GM12878 (cell line): ENCODE results near the gene ADCY10. TPM values are rescaled to one million over a fixed set of nuclear protein-coding genes. Genes with fewer than 3 reads are reported as not detected.

ENCODE experiments used
- ATAC-seq: fragments of 200-7000 bp; cut with Tn5 transposase; 3 replicates; pipeline ENCODE4 v1.9.1; 2020; ENCODE audit warnings: mild to moderate bottlenecking, moderate library complexity
- BruUV-seq: library from RNA; stranded (reverse); fragments of 400-500 nt; replicated peaks from 2 replicates; lab custom pipeline; 2021; lab: Mats Ljungman, UMichigan
- CTCF ChIA-PET: fragments of 300-600 bp; sonication (Branson Sonifier 250); formaldehyde crosslinking; extraction: SDS; loops from one replicate; lab custom pipeline; 2021; ENCODE audit warnings: inconsistent platforms; lab: Yijun Ruan, JAX
- POLR2A ChIA-PET: fragments of 350-600 bp; formaldehyde crosslinking; extraction: SDS; loops from one replicate; lab custom pipeline; 2021; ENCODE audit warnings: inconsistent platforms; lab: Charles Lee
- RAD21 ChIA-PET: fragments of 300-600 bp; sonication (Branson Sonifier 250); formaldehyde crosslinking; loops from one replicate; lab custom pipeline; 2023; ENCODE audit warnings: antibody characterized with exemption; ENCODE audit not compliant: unreplicated experiment; lab: Charles Lee
- SMC1A ChIA-PET: fragments of 300-600 bp; sonication (Branson Sonifier 250); formaldehyde crosslinking; loops from one replicate; lab custom pipeline; 2023; ENCODE audit not compliant: unreplicated experiment, uncharacterized antibody; lab: Charles Lee
- DNase-seq: peaks from one replicate; pipeline ENCODE4 v3.0.0-alpha.2; 2011; ENCODE audit warnings: low read depth, low spot score
- FAIRE-seq: peaks from 3 replicates; lab custom pipeline; 2011; peaks lifted over from hg19 to GRCh38; lab: Jason Lieb, UNC
- H2AFZ ChIP-seq: 2 replicates; pipeline ENCODE4 v1.6.0; 2011; ENCODE audit warnings: low read depth, low read length, control low read depth; ENCODE audit not compliant: control insufficient read depth
- H3K27ac ChIP-seq: 2 replicates; pipeline ENCODE4 v1.5.1; 2011; ENCODE audit warnings: control low read depth; ENCODE audit not compliant: control insufficient read depth, insufficient read depth
- H3K27me3 ChIP-seq, 2 experiments: replicated peaks in 1 of 2; 2 replicates each; pipeline versions ENCODE4 v1.6.0 to v1.6.1; 2011; ENCODE audit warnings: low read length in 1 of 2; ENCODE audit not compliant: control insufficient read depth in 2 of 2, insufficient read depth in 2 of 2
- H3K36me3 ChIP-seq, 2 experiments: 2 replicates each; pipeline ENCODE4 v1.5.1; 2011; ENCODE audit warnings: low read length in 1 of 2; ENCODE audit not compliant: control insufficient read depth in 2 of 2, insufficient read depth in 2 of 2
- H3K4me1 ChIP-seq: 2 replicates; pipeline ENCODE4 v1.6.1; 2011; ENCODE audit warnings: mild to moderate bottlenecking, low read length, moderate library complexity, mixed read lengths; ENCODE audit not compliant: control insufficient read depth, insufficient read depth
- H3K4me2 ChIP-seq: 2 replicates; pipeline ENCODE4 v1.6.0; 2011; ENCODE audit warnings: control low read depth; ENCODE audit not compliant: control insufficient read depth, insufficient read depth
- H3K4me3 ChIP-seq: fragments of 200-600 bp; sonication (generic); 2 replicates; pipeline ENCODE4 v1.5.1; 2016
- H3K79me2 ChIP-seq: 2 replicates; pipeline ENCODE4 v1.6.0; 2011; ENCODE audit warnings: low read length; ENCODE audit not compliant: control insufficient read depth, insufficient read depth
- H3K9ac ChIP-seq: 2 replicates; pipeline ENCODE4 v1.8.0; 2011; ENCODE audit warnings: low read length, control low read depth, mixed read lengths; ENCODE audit not compliant: control insufficient read depth, insufficient read depth
- H3K9me3 ChIP-seq: replicated peaks from 3 replicates; pipeline ENCODE4 v1.5.1; 2011; ENCODE audit warnings: mild to moderate bottlenecking, low read length; ENCODE audit not compliant: control insufficient read depth, insufficient read depth
- H4K20me1 ChIP-seq: 2 replicates; pipeline ENCODE4 v1.6.0; 2011; ENCODE audit not compliant: control insufficient read depth, insufficient read depth
- EED ChIP-seq: sonication (generic); IDR thresholded peaks from 2 replicates; pipeline ENCODE4 v1.6.1; 2016; ENCODE audit warnings: antibody characterized with exemption, low read depth
- MEF2B ChIP-seq: fragments of 450-650 bp; IDR thresholded peaks from 2 replicates; pipeline ENCODE4 v1.6.1; 2018; ENCODE audit warnings: mild to moderate bottlenecking, moderate library complexity; ENCODE audit not compliant: partially characterized antibody, poor library complexity, severe bottlenecking
- NFIC ChIP-seq: IDR thresholded peaks from 2 replicates; pipeline ENCODE4 v1.6.1; 2012; ENCODE audit warnings: low read depth, mild to moderate bottlenecking, inconsistent platforms, low read length, moderate library complexity
- SMAD5 ChIP-seq: IDR thresholded peaks from 2 replicates; pipeline ENCODE4 v1.6.1; 2016; ENCODE audit warnings: antibody characterized with exemption, low read depth
- SP1 ChIP-seq: IDR thresholded peaks from one replicate; pipeline ENCODE4 v1.6.1; 2011; ENCODE audit warnings: low read depth, low read length
- TBL1XR1 ChIP-seq: IDR thresholded peaks from 2 replicates; pipeline ENCODE4 v1.6.1; 2012; ENCODE audit warnings: low read depth, low read length, improper control_type of control experiment
- TCF7 ChIP-seq: IDR thresholded peaks from 2 replicates; pipeline ENCODE4 v1.6.1; 2014; ENCODE audit warnings: antibody characterized with exemption, borderline replicate concordance
- ZNF217 ChIP-seq: fragments of 450-650 bp; IDR thresholded peaks from 2 replicates; pipeline ENCODE4 v1.6.1; 2017; ENCODE audit warnings: antibody characterized with exemption, mild to moderate bottlenecking
- WGBS: methylation state at CpG from one replicate; pipeline ENCODE4 v1.1.6; 2016; ENCODE audit warnings: low lambda C conversion rate; ENCODE audit not compliant: insufficient replicate concordance, insufficient coverage; ENCODE audit errors: missing lambda C conversion rate; 5-methylcytosine and 5-hydroxymethylcytosine counted together
- in situ Hi-C: fragments of 300-500 bp; cut with MboI; formaldehyde crosslinking; loops from 9 replicates; pipeline ENCODE4 v1.14.3; 2018; ENCODE audit warnings: mixed read lengths
- intact Hi-C: fragments of 100-400 bp; cut with micrococcal nuclease; formaldehyde crosslinking; loops from one replicate; pipeline ENCODE4 v1.14.2; 2022; ENCODE audit not compliant: unreplicated experiment
- polyA plus RNA-seq, 11 experiments: library from polyadenylated mRNA; depleted of rRNA in 4 of 11; unstranded in 6 of 11; stranded (reverse) in 5 of 11; fragments of >200 nt; fragmentation: Nextera tagmentation in 4 of 11; fragmentation: Illumina TruSeq in 1 of 11; extraction: Ambion mirVana in 4 of 11; extraction: Trizol in 1 of 11; gene quantifications; 1 replicate in 1 of 11; 2 replicates in 10 of 11; pipeline versions ENCODE4 v1.2.1 to v1.2.3, GENCODE V29; 2011 to 2016; ENCODE audit warnings: inconsistent platforms in 2 of 11, missing spikeins in 2 of 11, low read depth in 1 of 11
- total RNA-seq, 4 experiments: library from RNA; depleted of rRNA in 3 of 4; stranded (reverse); fragments of >200 nt in 3 of 4; fragmentation: Illumina TruSeq in 1 of 4; extraction: Trizol in 1 of 4; gene quantifications; 2 replicates each; pipeline versions ENCODE4 v1.2.1 to v1.2.3, GENCODE V29; 2013 to 2021
- TF ChIP-seq, protein P1 (sequence below): fragments of 450-650 bp; formaldehyde crosslinking; IDR thresholded peaks from 2 replicates; pipeline ENCODE4 v1.4.0; 2022; ENCODE audit warnings: mild to moderate bottlenecking, moderate library complexity
- TF ChIP-seq, protein P2 (sequence below): IDR thresholded peaks from 2 replicates; pipeline ENCODE4 v1.6.1; 2012; ENCODE audit warnings: low read depth, low read length, improper control_type of control experiment
- TF ChIP-seq, protein P3 (sequence below): IDR thresholded peaks from 2 replicates; pipeline ENCODE4 v1.6.1; 2011; ENCODE audit warnings: low read depth, mild to moderate bottlenecking, low read length, moderate library complexity, borderline replicate concordance; ENCODE audit errors: extremely low read depth
- TF ChIP-seq, protein P4 (sequence below): fragments of 450-650 bp; IDR thresholded peaks from 2 replicates; pipeline ENCODE4 v1.6.1; 2017; ENCODE audit warnings: low read depth, mild to moderate bottlenecking, moderate library complexity

The ADCY10 gene
- total and polyA plus RNA-seq, 10 of the 15 experiments (the other 5 are each of a cell fraction or from before 2014, with no cell fraction given), result 0.13 to 0.22 TPM; not detected in 8

DNA sequence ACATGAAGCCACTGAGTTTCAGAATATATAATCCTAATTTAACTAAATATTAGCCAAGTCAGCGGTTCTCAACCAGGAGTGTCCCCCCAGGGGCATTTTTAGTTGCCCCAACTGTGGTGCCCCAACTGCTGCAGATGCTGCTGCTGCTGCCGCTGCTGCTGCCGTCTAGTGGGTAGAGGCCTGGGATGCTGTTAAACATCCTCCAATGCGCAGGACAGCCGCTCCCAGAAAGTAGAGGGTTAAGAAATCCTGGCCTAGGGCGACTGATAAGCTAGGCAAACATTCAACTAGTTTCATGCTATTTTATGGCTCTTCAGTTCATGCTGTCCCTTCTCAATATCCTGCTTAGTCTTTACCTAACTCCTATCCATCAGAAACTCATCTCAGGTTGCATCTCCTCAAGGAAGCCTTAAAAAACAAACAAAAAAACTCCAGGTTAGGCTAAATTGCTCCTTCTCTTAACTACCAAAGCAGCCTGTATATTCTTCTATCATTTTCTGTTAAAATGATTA, 12.6 kb upstream of the ADCY10 start:
- ATAC-seq (no peak), FAIRE-seq (no peak)
- Histone ChIP-seq H3K27ac (no peak overlapping the region), H3K27me3 (no peaks in the 10 kb centered on the region), H3K4me1 (peaks cover 5% of the 10 kb centered on the region; the same call in 1 of the 2 replicates), H3K4me2 (no peak overlapping the region; the same call in 1 of the 2 replicates), H2AFZ (no peak overlapping the region), H3K9me3 (no peaks in the 10 kb centered on the region)
- WGBS, result 97% methylated on average over 6 of the region's 6 CpGs
- intact Hi-C loops, result no loop called here
- BruUV-seq, result no TSS peak
- SMC1A ChIA-PET, result interaction anchor here (0.6 to 1.7 kb wide), 3 partner anchors 9 to 119 kb away, joined by 3 to 9 read pairs (median 9); partner anchors contain the start of genes DCAF6 and MPC2
- TF ChIP-seq ZNF217, result no peak
- TF ChIP-seq, protein P1, sequence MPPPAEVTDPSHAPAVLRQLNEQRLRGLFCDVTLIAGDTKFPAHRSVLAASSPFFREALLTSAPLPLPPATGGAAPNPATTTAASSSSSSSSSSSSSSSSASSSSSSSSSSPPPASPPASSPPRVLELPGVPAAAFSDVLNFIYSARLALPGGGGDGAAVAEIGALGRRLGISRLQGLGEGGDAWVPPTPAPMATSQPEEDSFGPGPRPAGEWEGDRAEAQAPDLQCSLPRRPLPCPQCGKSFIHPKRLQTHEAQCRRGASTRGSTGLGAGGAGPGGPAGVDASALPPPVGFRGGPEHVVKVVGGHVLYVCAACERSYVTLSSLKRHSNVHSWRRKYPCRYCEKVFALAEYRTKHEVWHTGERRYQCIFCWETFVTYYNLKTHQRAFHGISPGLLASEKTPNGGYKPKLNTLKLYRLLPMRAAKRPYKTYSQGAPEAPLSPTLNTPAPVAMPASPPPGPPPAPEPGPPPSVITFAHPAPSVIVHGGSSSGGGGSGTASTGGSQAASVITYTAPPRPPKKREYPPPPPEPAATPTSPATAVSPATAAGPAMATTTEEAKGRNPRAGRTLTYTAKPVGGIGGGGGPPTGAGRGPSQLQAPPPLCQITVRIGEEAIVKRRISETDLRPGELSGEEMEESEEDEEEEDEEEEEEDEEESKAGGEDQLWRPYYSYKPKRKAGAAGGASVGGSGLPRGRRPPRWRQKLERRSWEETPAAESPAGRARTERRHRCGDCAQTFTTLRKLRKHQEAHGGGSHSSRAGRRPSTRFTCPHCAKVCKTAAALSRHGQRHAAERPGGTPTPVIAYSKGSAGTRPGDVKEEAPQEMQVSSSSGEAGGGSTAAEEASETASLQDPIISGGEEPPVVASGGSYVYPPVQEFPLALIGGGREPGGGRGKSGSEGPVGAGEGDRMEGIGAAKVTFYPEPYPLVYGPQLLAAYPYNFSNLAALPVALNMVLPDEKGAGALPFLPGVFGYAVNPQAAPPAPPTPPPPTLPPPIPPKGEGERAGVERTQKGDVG, result no peak
- no peak for TF ChIP-seq TCF7
- TF ChIP-seq, protein P2, sequence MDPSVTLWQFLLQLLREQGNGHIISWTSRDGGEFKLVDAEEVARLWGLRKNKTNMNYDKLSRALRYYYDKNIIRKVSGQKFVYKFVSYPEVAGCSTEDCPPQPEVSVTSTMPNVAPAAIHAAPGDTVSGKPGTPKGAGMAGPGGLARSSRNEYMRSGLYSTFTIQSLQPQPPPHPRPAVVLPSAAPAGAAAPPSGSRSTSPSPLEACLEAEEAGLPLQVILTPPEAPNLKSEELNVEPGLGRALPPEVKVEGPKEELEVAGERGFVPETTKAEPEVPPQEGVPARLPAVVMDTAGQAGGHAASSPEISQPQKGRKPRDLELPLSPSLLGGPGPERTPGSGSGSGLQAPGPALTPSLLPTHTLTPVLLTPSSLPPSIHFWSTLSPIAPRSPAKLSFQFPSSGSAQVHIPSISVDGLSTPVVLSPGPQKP, result no peak
- TF ChIP-seq TBL1XR1, result no peak
- TF ChIP-seq, protein P3, sequence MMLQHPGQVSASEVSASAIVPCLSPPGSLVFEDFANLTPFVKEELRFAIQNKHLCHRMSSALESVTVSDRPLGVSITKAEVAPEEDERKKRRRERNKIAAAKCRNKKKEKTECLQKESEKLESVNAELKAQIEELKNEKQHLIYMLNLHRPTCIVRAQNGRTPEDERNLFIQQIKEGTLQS, result no peak
- TF ChIP-seq NFIC, result no peak
- TF ChIP-seq, protein P4, sequence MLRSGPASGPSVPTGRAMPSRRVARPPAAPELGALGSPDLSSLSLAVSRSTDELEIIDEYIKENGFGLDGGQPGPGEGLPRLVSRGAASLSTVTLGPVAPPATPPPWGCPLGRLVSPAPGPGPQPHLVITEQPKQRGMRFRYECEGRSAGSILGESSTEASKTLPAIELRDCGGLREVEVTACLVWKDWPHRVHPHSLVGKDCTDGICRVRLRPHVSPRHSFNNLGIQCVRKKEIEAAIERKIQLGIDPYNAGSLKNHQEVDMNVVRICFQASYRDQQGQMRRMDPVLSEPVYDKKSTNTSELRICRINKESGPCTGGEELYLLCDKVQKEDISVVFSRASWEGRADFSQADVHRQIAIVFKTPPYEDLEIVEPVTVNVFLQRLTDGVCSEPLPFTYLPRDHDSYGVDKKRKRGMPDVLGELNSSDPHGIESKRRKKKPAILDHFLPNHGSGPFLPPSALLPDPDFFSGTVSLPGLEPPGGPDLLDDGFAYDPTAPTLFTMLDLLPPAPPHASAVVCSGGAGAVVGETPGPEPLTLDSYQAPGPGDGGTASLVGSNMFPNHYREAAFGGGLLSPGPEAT, result no peak
- no peak for TF ChIP-seq SP1
- no peak for TF ChIP-seq EED
- no peak for TF ChIP-seq SMAD5
- no peak for TF ChIP-seq MEF2B
- TF ChIP-seq, all 136 proteins: peak for 0
- in situ Hi-C loops, result no loop called here
- Histone ChIP-seq H3K4me3 (no peak overlapping the region), H3K36me3 (no peaks in the 10 kb centered on the region; a peak in 1 of 4 replicates), H3K9ac (no peak overlapping the region), H4K20me1 (no peaks in the 10 kb centered on the region), H3K79me2 (peaks cover 14% of the 10 kb centered on the region)
- ChIA-PET POLR2A (interaction anchor here (1.5 to 2.2 kb wide), 2 partner anchors 9 to 10 kb away, joined by 6 to 20 read pairs; partner anchors contain the start of genes DCAF6 and MPC2), CTCF (no interaction called here), RAD21 (no interaction called here)
- no peak for DNase-seq
